PC-3 (cell line): ENCODE data around the gene CD22. TPM values are rescaled to one million over a fixed set of nuclear protein-coding genes. Genes with fewer than 3 reads are reported as not detected.

Experiments used
- ATAC-seq: fragments of 200-7000 bp; cut with Tn5 transposase; 2 replicates; pipeline ENCODE4 v1.9.1; 2020; ENCODE audit warnings: mild to moderate bottlenecking, moderate library complexity
- BruUV-seq: library from RNA; stranded (reverse); fragments of 400-500 nt; replicated peaks from 2 replicates; lab custom pipeline; 2021; lab: Mats Ljungman, UMichigan
- CTCF ChIA-PET: fragments of 300-600 bp; sonication (Branson Sonifier 250); formaldehyde crosslinking; loops from one replicate; lab custom pipeline; 2022; ENCODE audit warnings: antibody characterized with exemption; lab: Charles Lee
- POLR2A ChIA-PET: fragments of 300-600 bp; sonication (Branson Sonifier 250); formaldehyde crosslinking; loops from one replicate; lab custom pipeline; 2022; ENCODE audit warnings: antibody characterized with exemption; ENCODE audit not compliant: unreplicated experiment; lab: Charles Lee
- DNase-seq: peaks from one replicate; pipeline ENCODE4 v3.0.0-alpha.2; 2015
- H2AFZ ChIP-seq: fragments of 300-600 bp; sonication (generic); 2 replicates; pipeline ENCODE4 v1.6.0; 2016; ENCODE audit warnings: antibody characterized with exemption, low read length
- H3F3A ChIP-seq: fragments of 300-600 bp; sonication (generic); one replicate; pipeline ENCODE4 v1.6.0; 2017; ENCODE audit warnings: antibody characterized with exemption, low read length, control low read depth, mild to moderate bottlenecking; ENCODE audit not compliant: unreplicated experiment
- H3K27ac ChIP-seq: fragments of 300-600 bp; sonication (generic); 2 replicates; pipeline ENCODE4 v1.5.1; 2016; ENCODE audit warnings: mild to moderate bottlenecking, low read length
- H3K27me3 ChIP-seq: fragments of 300-600 bp; sonication (generic); 2 replicates; pipeline ENCODE4 v1.6.1; 2016; ENCODE audit warnings: low read length, mixed read lengths
- H3K36me3 ChIP-seq: fragments of 300-600 bp; sonication (generic); 2 replicates; pipeline ENCODE4 v1.6.1; 2016; ENCODE audit warnings: low read depth, mixed run types, low read length, mixed read lengths
- H3K4me1 ChIP-seq: fragments of 300-600 bp; sonication (generic); 2 replicates; pipeline ENCODE4 v1.5.1; 2016; ENCODE audit warnings: low read length; ENCODE audit not compliant: insufficient read depth
- H3K4me2 ChIP-seq: fragments of 300-600 bp; sonication (generic); 2 replicates; pipeline ENCODE4 v1.6.0; 2016; ENCODE audit warnings: low read length
- H3K4me3 ChIP-seq: fragments of 300-600 bp; sonication (generic); 2 replicates; pipeline ENCODE4 v1.5.1; 2016; ENCODE audit warnings: mild to moderate bottlenecking, low read length, mixed read lengths
- H3K79me2 ChIP-seq: fragments of 300-600 bp; sonication (generic); 2 replicates; pipeline ENCODE4 v1.6.1; 2017; ENCODE audit warnings: low read length, mixed read lengths
- H3K9ac ChIP-seq: fragments of 300-600 bp; sonication (generic); 2 replicates; pipeline ENCODE4 v1.6.0; 2016; ENCODE audit warnings: mild to moderate bottlenecking, low read length
- H3K9me2 ChIP-seq: fragments of 300-600 bp; sonication (generic); replicated peaks from 2 replicates; pipeline ENCODE4 v1.6.1; 2016; ENCODE audit warnings: mixed run types, low read length, mixed read lengths
- H3K9me3 ChIP-seq: fragments of 300-600 bp; sonication (generic); 2 replicates; pipeline ENCODE4 v1.6.1; 2016; ENCODE audit warnings: low read length, mixed read lengths
- H4K20me1 ChIP-seq: fragments of 300-600 bp; sonication (generic); 2 replicates; pipeline ENCODE4 v1.6.1; 2016; ENCODE audit warnings: low read length, mixed read lengths
- CTCF ChIP-seq: fragments of 300-600 bp; sonication (generic); conservative IDR thresholded peaks from 2 replicates; pipeline ENCODE4 v1.5.1; 2017; ENCODE audit warnings: antibody characterized with exemption, low read depth, mild to moderate bottlenecking, low read length
- EZH2 ChIP-seq: fragments of 300-600 bp; sonication (generic); IDR thresholded peaks from one replicate; pipeline ENCODE4 v1.6.1; 2017; ENCODE audit warnings: antibody characterized with exemption, mild to moderate bottlenecking, low read length; ENCODE audit not compliant: unreplicated experiment
- EZH2phosphoT487 ChIP-seq: fragments of 300-600 bp; sonication (generic); IDR thresholded peaks from 2 replicates; pipeline ENCODE4 v1.6.1; 2018; ENCODE audit warnings: mild to moderate bottlenecking, antibody characterized with exemption, low read length, borderline replicate concordance
- intact Hi-C: fragments of 100-400 bp; cut with micrococcal nuclease; formaldehyde crosslinking; loops from 2 replicates; pipeline ENCODE4 v1.9.0; 2023
- total RNA-seq: library from RNA; depleted of rRNA; stranded (reverse); fragments of >200 nt; gene quantifications from 2 replicates; pipeline ENCODE4 v1.2.3, GENCODE V29; 2014

The CD22 gene
- total RNA-seq, 1 experiment from 2014 or later: 0.07 TPM

GRCh38 chr19:35341006-35341405, 12.0 kb downstream of the CD22 start:
- no peaks in the 10 kb centered on the region for H3K9me2 ChIP-seq
- H4K20me1 ChIP-seq: no peaks in the 10 kb centered on the region
- no peaks in the 10 kb centered on the region for H3F3A ChIP-seq
- BruUV-seq: no TSS peak
- intact Hi-C loops: no loop called here
- no peaks in the 10 kb centered on the region for H3K79me2 ChIP-seq
- H3K9me3 ChIP-seq: no peaks in the 10 kb centered on the region
- H2AFZ ChIP-seq: no peak overlapping the region
- ChIA-PET POLR2A (no interaction called here), CTCF (no interaction called here)
- peaks cover 7% of the 10 kb centered on the region; the same call in 1 of the 2 replicates for H3K27me3 ChIP-seq
- no peak overlapping the region for H3K4me3 ChIP-seq
- H3K9ac ChIP-seq: no peak overlapping the region
- no peak overlapping the region for H3K4me2 ChIP-seq
- ATAC-seq: no peak
- H3K27ac ChIP-seq: no peak overlapping the region
- TF ChIP-seq EZH2phosphoT487 (no peak), EZH2 (no peak), CTCF (no peak)
- no peaks in the 10 kb centered on the region for H3K4me1 ChIP-seq
- no peak for DNase-seq
- H3K36me3 ChIP-seq: no peaks in the 10 kb centered on the region

GRCh38 chr19:35341565-35342225, 12.7 kb downstream of the CD22 start:
- Histone ChIP-seq H3K27ac (no peak overlapping the region), H3K4me1 (no peaks in the 10 kb centered on the region), H4K20me1 (no peaks in the 10 kb centered on the region), H3K27me3 (peaks cover 12% of the 10 kb centered on the region; the same call in 1 of the 2 replicates), H3K79me2 (no peaks in the 10 kb centered on the region), H2AFZ (no peak overlapping the region), H3K4me3 (no peak overlapping the region), H3K4me2 (no peak overlapping the region), H3K36me3 (no peaks in the 10 kb centered on the region), H3K9me3 (no peaks in the 10 kb centered on the region), H3K9me2 (no peaks in the 10 kb centered on the region), H3F3A (no peaks in the 10 kb centered on the region), H3K9ac (no peak overlapping the region)
- no peak for DNase-seq
- ATAC-seq: no peak
- intact Hi-C loops: no loop called here
- ChIA-PET POLR2A (no interaction called here), CTCF (no interaction called here)
- no TSS peak for BruUV-seq
- TF ChIP-seq EZH2 (no peak), CTCF (no peak), EZH2phosphoT487 (no peak)

- TF ChIP-seq EZH2phosphoT487 (no peak), EZH2 (no peak), CTCF (no peak)
- no peaks in the 10 kb centered on the region for H4K20me1 ChIP-seq
- H3K36me3 ChIP-seq: no peaks in the 10 kb centered on the region
- H3K79me2 ChIP-seq: no peaks in the 10 kb centered on the region
- H2AFZ ChIP-seq: no peak overlapping the region
- no peak overlapping the region for H3K9ac ChIP-seq
- CTCF ChIA-PET: no interaction called here
- peaks cover 18% of the 10 kb centered on the region; the same call in 1 of the 2 replicates for H3K27me3 ChIP-seq
- POLR2A ChIA-PET: no interaction called here
- intact Hi-C loops: no loop called here
- no peak for DNase-seq
- no peak overlapping the region for H3K4me2 ChIP-seq
- no peaks in the 10 kb centered on the region for H3F3A ChIP-seq
- no peak overlapping the region for H3K4me3 ChIP-seq
- no TSS peak for BruUV-seq
- H3K9me2 ChIP-seq: no peaks in the 10 kb centered on the region
- ATAC-seq: no peak
- no peaks in the 10 kb centered on the region for H3K4me1 ChIP-seq
- H3K9me3 ChIP-seq: no peaks in the 10 kb centered on the region
- no peak overlapping the region for H3K27ac ChIP-seq
These were observed 13.4 kb downstream of the CD22 start for GRCh38 chr19:35342430-35342829.
